HG03575 (cell line): ENCODE results near the gene CPSF4L.
"Not testable (repeated sequence)": the region's sequence is repeated elsewhere in the genome, so short reads cannot be mapped to it uniquely, and the experiment has no call there.

Source experiments
- ATAC-seq: cut with Tn5 transposase; IDR thresholded peaks from one replicate; pipeline ENCODE4 v1.9.1; 2021; ENCODE audit not compliant: unreplicated experiment, insufficient number of reproducible peaks, low FRiP score; ENCODE audit errors: extremely low read depth

Gene CPSF4L, protein sequence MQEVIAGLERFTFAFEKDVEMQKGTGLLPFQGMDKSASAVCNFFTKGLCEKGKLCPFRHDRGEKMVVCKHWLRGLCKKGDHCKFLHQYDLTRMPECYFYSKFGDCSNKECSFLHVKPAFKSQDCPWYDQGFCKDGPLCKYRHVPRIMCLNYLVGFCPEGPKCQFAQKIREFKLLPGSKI

DNA sequence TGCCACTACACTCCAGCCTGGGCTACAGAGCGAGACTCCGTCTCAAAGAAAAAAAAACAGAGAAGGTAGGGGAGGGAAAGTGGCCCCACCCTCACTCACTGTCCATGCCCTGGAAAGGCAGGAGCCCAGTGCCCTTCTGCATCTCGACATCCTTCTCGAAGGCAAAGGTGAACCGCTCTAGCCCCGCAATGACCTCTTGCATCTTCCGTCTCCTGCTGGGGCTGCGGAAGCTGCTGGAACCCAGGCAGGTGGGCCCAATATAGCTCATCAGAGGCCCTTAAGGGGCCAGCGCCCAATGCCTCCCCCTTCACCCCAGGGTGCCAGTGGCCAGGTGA lies at the start of gene CPSF4L:
Gene CPSF4L (minus strand): TSS at position 264 of the 335 bp plus-strand sequence. CDS start 62 bp downstream, at position 202.
- ATAC-seq = no peak

DNA sequence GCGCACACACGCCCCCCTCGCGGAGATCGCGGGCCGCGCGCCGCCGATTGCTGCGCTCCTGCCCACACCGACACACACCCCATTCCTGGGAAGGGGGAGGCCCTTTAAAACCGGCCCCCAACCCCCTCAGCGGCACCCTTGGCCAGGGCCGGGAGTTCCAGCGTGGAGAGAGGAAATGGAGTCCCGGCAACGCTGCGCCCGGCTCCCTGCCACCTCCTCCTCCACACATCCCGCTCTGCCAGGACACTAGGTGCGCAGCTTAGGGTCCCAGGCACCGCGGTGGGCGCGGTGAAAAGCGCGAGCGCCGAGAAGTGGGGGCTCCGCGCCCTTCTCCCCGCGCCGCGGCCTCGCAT lies 49.7 kb upstream of the CPSF4L start:
- no peak for ATAC-seq

DNA sequence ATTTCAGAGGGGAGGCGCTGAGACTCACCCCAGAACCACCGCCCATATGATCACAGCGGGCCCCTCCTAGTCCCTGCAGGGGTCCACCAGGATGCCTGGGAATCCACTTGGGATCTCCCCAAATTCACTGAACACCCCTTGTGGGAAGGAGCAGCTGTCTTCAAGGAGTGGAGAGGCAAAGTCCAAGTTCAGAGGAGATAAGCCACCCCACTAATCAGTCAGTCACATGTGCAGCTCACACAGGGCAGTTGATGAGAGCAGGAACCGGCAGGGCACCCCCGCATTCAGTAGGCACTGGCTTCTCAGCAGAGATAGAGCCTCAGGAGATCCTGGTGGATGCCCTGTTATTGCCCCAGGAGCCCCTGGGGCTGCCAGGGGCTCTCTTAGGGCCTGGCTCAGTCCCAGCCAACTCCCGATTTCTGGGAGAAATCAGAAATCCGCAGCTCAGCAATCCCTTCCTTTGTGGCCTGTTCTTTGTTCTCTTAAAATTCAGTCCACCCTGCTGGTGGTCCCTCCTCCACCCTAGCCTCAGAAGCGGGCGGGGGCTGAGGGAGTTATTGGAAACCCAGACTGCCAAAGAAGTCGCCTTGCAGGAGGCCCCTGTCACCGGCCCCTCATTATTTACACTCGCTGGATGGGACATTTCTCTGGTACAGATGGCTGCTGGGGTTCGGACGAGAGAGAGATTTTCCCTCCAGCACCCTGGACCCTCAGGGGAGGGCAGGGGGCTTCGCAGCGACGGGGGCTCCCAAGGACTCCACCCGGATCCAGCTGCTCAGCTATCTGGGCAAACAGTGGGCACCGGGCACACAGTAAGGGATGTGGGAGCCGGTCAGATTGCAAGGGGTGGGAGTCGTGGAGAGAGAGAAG lies 48.3 kb upstream of the CPSF4L start:
- no peak for ATAC-seq

DNA sequence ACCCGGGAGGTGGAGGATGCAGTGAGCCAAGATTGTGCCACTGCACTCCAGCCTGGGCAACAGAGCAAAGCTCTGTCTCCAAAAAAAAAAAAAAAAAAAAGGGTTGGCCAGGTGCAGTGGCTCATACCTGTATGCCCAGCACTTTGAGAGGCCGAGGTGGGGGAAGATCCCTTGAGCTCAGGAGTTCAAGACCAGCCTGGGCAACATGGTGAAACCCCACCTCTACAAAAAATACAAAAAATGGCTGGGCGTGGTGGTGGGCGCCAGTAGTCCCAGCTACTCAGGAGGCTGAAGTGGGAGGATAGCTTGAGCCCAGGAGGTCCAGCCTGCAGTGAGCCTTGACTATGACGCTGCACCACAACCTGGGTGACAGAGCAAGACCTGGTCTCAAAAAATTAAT lies 47.3 kb upstream of the CPSF4L start:
- ATAC-seq = not testable (repeated sequence)

DNA sequence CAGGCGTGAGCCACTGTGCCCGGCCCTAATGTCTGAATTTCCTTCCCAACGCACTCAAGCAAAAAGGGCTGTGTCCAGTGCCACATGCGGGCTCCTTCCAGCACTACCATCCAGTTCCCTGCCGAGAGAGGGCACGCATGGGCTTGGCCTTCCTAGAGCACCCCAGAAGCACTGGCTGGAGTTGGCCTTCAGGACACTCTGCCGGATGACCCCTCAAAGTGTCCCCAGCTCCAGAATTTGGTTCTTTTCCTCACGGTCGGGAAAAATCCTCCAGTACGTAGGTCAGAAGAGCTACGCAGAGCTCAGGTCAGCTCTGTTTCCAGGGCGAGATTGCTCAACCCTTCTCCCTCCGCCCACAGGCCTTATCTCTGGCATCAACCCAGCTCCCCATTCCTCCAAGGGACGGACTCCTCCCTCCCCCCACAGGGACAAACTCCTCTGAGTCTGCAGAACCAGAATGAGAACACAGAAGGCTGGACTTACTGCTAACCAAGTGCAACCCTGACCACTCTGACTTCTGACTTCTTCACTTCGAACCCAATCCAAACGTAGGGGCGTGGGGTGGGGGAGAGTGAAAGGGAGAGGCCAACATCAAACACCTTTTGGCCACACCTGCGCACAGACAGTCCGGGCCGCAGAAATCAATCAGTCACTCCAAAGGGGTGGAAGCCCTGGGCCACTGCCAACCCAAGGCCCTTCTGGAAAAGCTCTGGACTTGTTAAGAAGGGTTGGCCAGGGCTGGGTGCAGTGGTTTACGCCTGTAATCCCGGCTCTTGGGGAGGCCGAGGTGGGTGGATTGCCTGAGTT lies 46.5 kb upstream of the CPSF4L start:
- no peak for ATAC-seq

DNA sequence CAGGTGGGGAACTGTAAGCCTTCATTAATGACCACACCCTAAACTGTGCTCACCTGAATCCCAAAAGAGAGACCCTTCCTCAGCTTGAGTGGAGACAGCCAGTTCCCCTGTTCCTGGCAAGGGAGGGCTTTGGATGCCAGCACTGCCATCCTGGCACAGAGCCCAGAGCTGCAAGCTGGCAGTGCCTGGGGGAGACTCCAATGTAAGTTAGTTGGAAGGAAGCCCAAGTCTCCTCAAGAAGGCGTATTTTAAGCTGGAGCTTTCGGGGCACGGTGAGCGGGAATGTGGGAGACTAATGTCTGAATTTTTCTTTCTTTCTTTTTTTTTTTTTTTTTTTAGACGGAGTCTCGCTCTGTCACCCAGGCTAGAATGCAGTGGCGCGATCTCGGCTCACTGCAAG lies 45.5 kb upstream of the CPSF4L start:
- no peak for ATAC-seq

DNA sequence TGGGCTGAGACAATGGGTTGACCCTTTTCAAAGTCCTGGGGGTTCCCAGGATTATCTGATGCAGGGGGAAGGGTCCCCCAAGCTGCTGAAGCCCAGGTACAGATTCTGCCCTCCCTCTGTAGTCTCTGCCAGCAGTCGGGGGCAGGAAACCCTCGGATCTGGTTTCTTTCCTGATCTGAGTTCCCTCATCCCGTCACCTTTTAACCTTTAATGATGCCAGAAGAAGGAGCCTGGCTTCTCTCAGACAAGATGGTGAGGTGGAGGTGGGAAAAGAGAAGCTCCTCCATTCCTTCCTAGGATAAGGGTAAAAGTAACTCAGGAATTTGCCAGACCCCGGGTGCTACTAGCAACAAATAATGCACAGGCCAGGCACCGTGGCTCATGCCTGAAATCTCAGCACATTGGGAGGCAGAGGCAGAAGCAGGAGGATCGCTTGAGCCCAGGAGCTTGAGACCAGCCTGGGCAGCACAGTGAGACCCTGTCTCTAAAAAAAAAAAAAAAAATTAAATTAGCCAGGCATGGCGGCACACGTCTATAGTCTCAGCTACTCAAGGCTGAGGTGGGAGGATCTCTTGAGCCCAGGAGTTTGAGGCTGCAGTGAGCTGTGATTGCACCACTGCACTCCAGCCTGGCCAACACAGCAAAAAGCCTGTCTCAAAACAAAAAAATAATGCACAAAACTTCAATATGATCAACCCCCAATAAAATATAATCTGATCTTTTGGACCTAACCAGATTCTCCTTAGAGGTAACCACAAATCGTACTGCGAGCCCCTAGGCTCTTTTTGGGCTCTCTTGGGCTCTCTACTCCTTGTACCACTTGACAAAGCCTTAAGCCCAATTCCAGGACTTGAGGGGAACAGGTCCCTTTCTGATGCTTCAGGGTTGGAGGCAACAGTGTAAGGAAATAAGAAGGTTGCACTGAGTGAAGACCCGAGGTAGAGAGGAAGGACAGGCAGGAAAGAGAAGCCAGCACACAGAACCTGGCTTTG lies 44.5 kb upstream of the CPSF4L start:
- no peak for ATAC-seq

DNA sequence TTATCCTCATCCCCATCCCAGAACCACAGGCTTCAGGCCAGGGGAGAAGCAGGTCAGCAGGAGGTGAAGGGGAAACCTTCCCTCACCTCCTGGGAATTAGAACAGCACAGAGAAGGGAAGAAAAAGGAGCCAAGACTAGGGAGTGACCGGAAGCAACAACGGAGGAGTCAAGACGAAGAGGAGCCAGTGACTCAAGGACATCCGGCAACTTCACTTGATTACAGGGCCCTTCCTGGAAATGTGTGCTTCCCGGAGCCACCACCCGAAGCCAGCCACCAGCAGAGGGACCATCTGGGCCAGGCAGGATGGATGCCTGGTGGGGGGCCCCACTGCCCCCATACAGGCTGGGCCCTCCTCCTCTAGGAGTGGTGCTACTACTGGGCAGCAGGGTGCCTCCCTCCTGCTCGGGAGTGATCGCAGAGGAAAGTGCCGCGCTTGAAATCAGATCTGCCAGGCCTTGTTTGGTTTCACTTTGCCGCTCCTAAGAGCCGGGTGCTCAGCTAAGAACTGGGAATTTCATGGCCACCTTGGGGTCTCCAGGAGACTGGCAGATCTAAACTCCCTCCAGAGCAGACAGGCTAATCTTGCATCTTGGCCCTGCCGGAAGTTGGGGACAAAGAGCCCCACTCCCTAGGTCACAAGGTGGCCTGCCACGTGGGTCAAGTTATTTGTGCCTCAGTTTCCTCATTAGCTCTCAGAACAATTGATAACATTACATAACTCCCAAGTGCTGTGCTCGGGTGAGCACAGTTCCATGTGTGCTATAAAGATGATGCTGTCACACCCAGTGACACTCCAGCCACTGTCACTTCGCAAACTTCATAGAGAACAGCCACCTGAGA lies 43.5 kb upstream of the CPSF4L start:
- no peak for ATAC-seq

DNA sequence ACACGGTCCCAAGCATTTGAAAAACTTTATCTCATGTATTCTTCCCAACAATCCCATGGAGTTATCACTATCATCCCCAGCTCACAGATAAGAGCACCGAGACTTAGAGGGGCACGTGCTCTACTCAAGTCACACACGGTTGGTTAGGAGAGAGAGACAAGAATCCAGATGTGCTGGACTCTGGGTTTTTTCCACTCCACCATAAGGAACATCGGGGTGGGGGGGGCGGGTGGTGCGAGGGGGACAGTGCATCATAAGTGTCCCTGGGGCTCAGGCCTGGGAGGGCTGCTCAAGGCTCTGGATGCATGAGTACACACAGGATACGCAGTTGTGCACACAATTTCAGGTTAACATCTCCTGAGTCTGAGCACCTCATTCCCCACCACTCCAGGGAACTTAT lies 42.8 kb upstream of the CPSF4L start:
- no peak for ATAC-seq

DNA sequence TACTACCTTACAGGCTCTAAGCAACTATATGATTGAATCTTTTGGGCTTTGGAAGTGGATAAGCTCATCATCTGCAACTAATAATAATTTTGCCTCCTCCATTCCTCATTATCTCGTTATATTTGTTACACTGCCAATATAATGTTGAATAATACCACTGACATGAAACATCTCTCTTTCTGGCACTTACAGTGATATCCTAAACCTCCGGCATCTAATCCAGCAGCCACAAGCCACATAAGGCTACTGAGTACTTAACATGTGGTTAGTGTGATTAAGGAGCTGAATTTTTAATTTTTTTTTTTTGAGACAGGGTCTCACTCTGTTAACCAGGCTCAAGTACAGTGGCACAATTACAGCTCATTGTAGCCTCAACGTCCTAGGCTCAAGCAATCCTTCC lies 40.5 kb upstream of the CPSF4L start:
- ATAC-seq = no peak

DNA sequence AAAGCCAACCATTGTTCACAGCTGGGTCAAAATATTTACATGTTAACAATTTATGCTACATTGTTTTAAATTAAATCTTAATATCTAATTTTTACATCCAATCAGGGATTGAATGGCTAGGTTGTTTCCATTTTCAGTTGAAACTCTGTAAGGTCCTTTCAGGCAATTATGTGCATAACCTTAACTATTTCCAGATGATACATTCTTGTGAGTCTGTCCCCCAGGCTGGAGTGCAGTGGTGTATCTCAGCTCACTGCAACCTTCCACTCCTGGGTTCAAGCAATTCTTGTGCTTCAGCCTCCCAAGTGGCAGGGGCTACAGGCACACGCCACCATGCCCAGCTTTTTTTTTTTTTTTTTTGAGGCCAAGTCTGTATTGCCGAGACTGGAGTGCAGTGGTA lies 39.7 kb upstream of the CPSF4L start:
- no peak for ATAC-seq

DNA sequence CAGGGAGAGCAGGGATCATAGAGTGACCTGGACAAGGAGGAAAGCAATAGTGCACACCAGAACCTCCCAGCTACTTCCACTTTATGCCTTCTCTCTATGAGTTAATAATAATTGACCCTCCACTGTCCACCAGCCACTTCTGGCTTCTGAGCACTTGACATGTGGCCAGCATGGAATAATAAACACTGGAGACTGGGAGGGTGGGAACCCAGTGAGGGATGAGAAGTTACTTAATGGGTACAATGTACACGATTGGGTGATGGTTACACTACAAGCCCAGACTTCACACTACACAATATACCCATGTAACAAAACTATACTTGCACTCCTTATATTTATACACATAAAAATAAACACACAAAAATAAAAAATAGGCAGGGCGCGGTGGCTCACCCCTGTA lies 38.7 kb upstream of the CPSF4L start:
- no peak for ATAC-seq

DNA sequence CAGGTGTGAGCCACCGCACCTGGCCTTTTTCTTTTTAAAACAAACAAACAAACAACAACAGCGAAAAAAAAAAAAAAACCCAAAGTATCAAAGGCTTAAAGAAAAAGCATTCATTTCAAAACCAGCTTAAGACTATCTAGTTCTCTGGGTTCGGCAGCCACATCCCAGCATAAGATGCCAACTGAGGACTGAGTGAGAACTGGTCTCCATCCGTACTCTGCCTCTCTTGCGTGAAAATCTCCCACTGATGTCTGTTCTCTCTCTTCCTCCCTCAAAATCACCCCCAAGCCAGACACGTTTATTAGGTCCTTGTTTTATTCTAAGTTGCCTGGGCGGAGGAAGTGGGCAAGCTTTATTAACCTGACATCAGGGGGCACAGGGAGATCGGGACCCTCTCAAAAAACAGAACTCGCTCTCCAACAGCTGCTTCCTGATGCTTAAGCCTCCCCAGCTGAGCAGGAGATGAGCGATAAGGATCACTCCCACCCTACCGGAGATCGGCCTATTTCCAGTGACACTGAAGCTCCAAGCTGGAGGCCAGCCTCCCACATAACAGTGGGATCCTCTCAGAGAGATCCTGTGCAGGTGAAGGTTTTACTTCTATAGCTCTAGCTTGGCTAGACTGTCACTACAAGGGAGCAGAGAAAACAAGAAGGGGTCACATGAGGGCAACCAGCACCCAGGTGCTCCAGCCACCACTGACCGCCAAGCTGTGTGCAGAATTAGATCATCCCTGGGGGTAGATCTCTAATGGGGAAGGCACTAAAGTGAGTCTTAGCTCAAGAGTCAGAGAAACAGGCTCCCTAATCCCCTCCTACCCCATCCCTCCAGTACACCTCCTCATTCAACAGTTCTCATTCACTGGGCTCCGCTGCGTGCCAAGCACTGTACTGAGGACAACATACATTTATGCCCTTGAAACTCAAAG lies 36.5 kb upstream of the CPSF4L start:
- no peak for ATAC-seq

DNA sequence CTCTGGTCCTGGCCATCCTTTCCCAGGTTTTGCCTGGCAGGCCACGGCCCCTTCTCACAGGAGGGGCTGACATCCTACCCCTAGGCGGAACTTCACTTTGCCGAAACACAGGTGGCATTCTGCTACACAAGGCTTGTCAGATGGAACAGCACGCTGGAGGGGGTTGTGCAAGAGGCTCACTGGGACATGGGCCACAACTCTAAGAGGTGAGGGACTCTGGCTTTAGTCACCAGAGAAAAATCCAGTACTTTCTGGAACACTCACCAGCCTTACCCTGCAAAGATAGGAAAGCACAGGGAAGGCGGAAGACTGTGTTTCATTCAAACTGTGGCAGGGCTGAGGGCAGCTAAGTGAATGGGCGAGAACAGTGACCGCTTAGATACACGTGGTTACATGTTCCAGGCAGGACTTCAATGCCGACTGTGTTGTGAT lies 31.8 kb upstream of the CPSF4L start:
- ATAC-seq = no peak

DNA sequence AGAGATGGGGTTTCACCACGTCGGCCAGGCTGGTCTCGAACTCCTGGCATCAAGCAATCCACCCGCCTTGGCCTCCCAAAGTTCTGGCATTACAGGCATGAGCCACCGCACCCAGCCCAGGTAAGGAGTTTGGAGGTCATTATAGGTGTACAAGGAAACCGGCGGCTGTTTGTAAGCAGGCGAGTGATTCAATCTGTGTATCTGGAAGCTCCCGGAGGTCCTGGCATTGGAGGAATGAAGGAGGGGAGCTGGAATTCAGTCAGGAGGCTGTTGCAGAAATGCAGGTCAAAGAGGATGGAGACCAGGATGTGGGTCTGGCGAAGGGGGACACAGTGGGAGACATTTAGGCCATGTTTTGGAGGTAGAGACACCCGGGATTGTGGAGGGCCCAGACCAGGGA lies 31.4 kb upstream of the CPSF4L start:
- ATAC-seq = no peak

DNA sequence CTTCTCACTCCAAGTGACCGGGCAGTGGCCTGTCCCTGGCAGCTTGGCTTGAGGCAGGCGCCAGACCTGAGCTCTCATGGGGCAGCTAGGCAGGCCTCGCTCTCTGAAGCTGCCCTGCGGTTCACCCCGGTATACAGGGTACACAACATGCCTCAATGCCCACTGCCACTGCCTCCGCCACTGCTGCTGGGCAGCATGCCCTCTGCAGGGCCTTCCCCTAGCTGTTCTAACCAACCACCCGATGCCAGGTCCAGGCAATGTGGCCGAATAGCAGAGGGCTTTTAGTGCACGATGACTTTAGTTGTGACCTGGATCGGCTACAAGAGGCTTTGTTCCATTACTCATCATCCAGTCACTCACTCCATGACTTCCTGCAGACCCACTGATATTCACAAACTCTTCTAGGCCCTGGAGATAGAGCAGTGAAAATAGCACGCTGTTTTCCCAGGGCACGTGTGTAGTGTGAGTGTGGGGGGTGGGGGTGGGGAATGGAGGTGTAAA lies 30.4 kb upstream of the CPSF4L start:
- no peak for ATAC-seq

DNA sequence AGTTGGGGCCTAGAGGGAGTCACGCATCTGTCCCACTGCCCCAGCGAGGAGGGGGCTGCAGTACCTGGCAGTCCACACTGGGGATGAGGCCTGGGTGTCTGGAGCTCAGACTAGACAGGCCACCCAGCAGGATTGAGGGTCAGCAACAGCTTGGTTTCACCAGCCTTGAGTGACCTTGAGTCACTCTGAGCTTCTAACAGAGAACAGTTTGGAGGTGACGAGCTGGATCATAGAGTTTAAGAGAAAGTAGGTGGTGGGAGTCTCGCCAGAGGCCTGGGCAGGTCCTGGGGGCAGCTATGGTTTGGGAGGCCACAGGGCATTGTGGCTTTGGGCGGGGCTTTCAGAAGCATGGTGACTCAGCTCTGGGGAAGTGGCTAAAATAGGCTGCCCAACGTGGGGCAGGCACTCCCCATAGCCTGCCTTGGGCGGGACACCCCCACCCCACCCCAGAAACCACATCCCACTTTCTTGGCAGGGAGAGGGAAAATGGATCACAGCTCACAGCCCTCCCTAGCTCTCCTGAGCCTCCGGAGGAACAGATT lies 29.7 kb upstream of the CPSF4L start:
- ATAC-seq = peak; percentile 59
